GM12875 (cell line): ENCODE results near the gene GNG12.

Source experiments
- H3K4me3 ChIP-seq: one replicate; pipeline ENCODE4 v1.5.1; 2011; ENCODE audit warnings: low read depth, low read length, control low read depth
- TF ChIP-seq, protein P1 (sequence below): IDR thresholded peaks from 2 replicates; pipeline ENCODE4 v1.5.1; 2011; ENCODE audit warnings: low read depth, mild to moderate bottlenecking, control low read depth, inconsistent platforms, low read length, moderate library complexity, borderline replicate concordance; ENCODE audit not compliant: insufficient read depth

The GNG12 gene

DNA sequence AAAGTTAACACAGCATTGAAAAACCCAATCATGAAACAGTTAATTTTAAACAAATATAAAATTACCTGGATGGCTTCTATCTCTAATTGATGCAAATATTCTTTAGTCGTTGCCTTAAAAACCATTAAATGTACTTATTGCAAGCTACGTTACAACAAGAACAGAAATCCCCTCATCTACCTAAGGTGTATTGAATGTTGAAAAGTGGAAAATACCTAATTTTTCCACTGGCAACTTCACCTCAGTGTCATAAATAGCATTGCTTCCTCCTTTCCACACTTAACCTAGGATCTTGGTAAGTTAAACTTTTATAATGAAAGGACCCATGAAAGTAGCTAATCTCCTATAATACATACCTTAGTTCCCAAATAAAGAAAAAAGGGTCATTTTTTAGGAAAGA lies 142.9 kb downstream of the GNG12 start:
- H3K4me3 ChIP-seq = no peak overlapping the region
- TF ChIP-seq, protein P1, sequence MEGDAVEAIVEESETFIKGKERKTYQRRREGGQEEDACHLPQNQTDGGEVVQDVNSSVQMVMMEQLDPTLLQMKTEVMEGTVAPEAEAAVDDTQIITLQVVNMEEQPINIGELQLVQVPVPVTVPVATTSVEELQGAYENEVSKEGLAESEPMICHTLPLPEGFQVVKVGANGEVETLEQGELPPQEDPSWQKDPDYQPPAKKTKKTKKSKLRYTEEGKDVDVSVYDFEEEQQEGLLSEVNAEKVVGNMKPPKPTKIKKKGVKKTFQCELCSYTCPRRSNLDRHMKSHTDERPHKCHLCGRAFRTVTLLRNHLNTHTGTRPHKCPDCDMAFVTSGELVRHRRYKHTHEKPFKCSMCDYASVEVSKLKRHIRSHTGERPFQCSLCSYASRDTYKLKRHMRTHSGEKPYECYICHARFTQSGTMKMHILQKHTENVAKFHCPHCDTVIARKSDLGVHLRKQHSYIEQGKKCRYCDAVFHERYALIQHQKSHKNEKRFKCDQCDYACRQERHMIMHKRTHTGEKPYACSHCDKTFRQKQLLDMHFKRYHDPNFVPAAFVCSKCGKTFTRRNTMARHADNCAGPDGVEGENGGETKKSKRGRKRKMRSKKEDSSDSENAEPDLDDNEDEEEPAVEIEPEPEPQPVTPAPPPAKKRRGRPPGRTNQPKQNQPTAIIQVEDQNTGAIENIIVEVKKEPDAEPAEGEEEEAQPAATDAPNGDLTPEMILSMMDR = no peak

DNA sequence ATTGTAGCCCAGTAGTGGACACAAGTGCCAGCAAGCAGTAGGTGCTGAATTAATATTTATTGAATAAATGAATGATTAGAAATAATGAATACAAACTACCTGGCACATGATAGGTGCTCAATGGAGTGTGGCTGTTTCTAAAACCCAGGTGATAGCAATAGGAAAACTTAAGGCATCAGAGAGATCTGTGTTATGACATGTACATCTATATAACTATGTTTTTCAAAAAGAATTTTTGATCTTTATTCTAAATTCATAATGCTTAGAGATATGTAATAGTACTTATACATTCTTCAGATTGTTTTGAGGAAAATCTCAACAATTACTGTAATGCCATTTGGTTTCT lies 143.3 kb downstream of the GNG12 start:
- TF ChIP-seq, protein P1 = no peak

DNA sequence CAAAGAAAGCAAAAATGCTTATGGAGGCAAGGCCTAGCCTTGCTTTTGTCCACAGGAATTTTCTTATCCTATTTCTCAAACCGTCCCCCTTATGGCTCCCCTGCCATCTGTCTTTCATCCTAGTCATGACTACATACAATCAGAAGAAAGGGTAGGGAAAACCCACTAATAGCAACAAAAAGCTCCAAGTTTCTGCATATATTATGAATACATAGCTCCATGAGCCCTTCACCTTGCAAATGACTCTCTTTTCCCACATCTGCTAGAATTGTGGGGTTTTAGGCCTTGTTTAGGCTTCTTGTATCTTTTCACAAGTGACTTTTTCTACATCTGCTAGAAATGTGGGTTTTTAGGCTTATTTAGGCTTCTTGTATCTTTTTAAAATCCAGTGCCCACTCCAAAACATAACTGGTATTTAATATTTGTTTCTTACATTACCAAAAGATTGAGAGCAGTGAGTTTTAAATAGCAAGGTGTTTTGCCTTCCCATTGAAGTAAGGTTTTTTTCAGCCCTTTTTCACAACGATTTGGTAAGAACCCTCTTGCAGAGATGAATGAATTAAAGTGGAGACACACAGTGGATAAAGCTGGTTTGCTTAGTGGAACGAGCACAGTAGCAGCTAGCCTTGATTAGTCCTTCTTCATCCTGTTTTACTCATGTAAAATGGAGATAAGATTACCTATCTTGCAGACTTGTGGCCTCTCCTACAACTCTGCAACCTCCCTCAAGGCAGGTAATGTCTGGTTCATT lies 143.8 kb downstream of the GNG12 start:
- TF ChIP-seq, protein P1 = no peak
- H3K4me3 ChIP-seq = no peak overlapping the region

More for the DNA sequence above, 143.3 kb downstream of the GNG12 start:
- H3K4me3 ChIP-seq = no peak overlapping the region

DNA sequence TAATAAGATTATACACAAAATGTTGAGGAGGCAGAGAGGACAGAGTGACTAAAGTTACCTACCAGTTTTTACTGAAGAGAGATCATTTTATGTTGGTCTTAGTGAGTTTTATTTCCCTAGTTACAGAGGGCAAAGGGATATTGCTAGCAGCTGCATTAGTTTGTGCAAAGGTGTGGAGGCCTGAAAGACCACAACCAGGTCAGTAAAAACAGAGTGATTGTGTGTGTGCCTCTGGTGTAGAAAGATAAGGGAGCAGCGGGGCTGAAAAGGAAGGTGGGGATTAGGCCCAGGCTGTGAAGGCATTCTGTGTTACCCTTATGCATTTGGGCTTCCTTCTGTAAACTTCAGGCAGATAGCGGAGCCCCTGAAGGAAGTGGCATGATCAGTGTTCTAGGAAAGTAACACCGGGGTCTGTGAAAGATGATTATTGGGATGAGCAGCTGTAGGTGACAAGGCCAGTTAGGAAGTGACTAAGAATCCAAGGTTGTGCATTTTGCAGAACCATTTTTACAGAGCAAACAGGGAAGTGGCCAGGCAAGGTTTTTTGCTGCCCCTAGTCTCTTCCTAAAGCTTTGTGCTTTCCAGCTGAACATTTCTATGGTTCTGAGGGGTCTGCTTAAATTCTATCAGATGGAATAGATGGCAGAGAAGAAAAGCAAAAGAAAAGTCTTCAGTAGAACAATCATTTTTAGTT lies 144.6 kb downstream of the GNG12 start:
- TF ChIP-seq, protein P1 = no peak
- no peak overlapping the region for H3K4me3 ChIP-seq

DNA sequence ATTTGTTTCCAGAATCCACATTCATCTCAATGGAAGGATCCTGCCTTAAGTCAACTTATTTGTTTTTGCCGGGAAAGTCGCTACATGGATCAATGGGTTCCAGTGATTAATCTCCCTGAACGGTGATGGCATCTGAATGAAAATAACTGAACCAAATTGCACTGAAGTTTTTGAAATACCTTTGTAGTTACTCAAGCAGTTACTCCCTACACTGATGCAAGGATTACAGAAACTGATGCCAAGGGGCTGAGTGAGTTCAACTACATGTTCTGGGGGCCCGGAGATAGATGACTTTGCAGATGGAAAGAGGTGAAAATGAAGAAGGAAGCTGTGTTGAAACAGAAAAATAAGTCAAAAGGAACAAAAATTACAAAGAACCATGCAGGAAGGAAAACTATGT lies 145.6 kb downstream of the GNG12 start:
- H3K4me3 ChIP-seq = no peak overlapping the region
- TF ChIP-seq, protein P1 = no peak

DNA sequence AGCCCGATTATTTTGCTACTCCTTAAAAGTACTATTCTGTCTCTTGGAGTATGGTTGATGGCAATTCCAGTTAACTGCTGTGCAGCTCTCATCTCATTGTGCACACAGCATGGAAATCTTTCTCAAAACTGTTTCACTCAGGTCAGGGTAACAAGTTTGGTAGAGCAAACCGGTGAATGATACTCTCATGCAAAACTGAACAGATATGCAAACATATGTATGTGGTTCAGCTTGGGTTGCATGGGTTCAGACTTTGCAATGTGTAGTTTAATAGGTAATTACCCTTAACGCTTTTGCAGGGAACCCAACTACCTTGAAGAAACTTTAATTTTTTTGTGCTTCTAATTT lies 146.1 kb downstream of the GNG12 start:
- peak overlapping the region; percentile 90 for H3K4me3 ChIP-seq
- TF ChIP-seq, protein P1 = no peak

DNA sequence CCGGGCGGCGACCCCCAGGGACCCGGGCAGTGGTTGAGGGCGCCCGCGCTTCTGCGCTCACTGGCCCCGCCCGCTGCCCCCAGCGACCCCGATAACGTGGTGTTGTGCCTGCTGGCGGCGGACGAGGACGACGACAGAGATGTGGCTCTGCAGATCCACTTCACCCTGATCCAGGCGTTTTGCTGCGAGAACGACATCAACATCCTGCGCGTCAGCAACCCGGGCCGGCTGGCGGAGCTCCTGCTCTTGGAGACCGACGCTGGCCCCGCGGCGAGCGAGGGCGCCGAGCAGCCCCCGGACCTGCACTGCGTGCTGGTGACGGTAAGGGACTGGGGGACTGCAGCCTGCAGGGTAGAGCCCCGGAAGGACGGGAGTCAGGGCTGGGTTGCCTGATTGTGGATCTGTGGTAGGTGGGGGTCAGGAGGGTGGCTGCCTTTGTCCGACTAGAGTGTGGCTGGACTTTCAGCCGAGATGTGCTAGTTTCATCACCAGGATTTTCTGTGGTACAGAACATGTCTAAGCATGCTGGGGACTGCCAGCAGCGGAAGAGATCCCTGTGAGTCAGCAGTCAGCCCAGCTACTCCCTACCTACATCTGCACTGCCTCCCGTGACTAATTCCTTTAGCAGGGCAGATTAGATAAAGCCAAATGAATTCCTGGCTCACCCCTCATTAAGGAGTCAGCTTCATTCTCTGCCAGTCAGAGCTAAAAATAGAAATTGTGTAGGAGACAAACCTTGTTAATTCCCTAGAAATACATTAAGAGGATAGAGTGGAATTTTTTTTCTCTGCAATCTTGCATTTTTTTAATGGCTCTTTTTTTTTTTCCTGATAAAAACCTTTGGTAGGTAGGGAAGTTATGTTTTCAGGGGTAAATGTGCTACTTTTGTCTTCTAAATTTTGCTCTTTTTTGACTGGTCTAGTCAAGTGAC lies 146.7 kb downstream of the GNG12 start:
- peak overlapping the region; percentile 90 for H3K4me3 ChIP-seq
- TF ChIP-seq, protein P1 = no peak
